AG04450 (cell line): ENCODE data around the gene ENHO. TPM values are rescaled to one million over a fixed set of nuclear protein-coding genes. Genes with fewer than 3 reads are reported as not detected.
A peak's percentile ranks its signal among the peaks of the same experiment; 100 is the strongest.

Experiments used
- CTCF ChIA-PET: fragments of 300-600, 350-600 bp; formaldehyde crosslinking; extraction: SDS; loops from one replicate; lab custom pipeline; 2022; ENCODE audit warnings: antibody characterized with exemption, inconsistent platforms; lab: Charles Lee
- POLR2A ChIA-PET: fragments of 350-600 bp; formaldehyde crosslinking; extraction: SDS; loops from one replicate; lab custom pipeline; 2021; ENCODE audit warnings: antibody characterized with exemption, inconsistent platforms; lab: Yijun Ruan, JAX
- DNase-seq: peaks from one replicate; pipeline ENCODE4 v3.0.0-alpha.2; 2011; ENCODE audit warnings: low read depth, low spot score
- H3K27ac ChIP-seq: one replicate; pipeline ENCODE4 v1.5.1; 2012; ENCODE audit warnings: low read depth, low read length, control low read depth
- H3K27me3 ChIP-seq: one replicate; pipeline ENCODE4 v1.6.0; 2012; ENCODE audit warnings: low read length; ENCODE audit not compliant: control insufficient read depth, insufficient read depth
- H3K4me3 ChIP-seq: 2 replicates; pipeline ENCODE4 v1.5.1; 2011; ENCODE audit warnings: mild to moderate bottlenecking, low read depth, low read length, control low read depth
- H3K9me3 ChIP-seq: 2 replicates; pipeline ENCODE4 v1.5.1; 2012; ENCODE audit warnings: low read length; ENCODE audit not compliant: control insufficient read depth, insufficient read depth
- CTCF ChIP-seq: IDR thresholded peaks from 2 replicates; pipeline ENCODE4 v1.5.1; 2011; ENCODE audit warnings: low read depth, low read length, control low read depth, inconsistent platforms
- polyA plus RNA-seq: library from polyadenylated mRNA; depleted of rRNA; stranded (reverse); fragments of >200 nt; gene quantifications from 2 replicates; pipeline ENCODE4 v1.2.3, GENCODE V29; 2011

ENHO gene
- polyA plus RNA-seq, 1 experiment = not detected

GRCh38 chr9:34546834-34547827, 24.3 kb upstream of the ENHO start:
- CTCF ChIA-PET = interaction anchor here (0.8 to 7.8 kb wide), 23 partner anchors 8 to 143 kb away, joined by 3 to 110 read pairs (median 5); partner anchors contain the start of gene DCTN3
- POLR2A ChIA-PET = interaction anchor here (1.1 kb wide), 1 partner anchor 44 kb away, joined by 4 read pairs; no protein-coding TSS in a partner anchor
- Histone ChIP-seq H3K4me3 (no peak overlapping the region), H3K27ac (no peak overlapping the region), H3K9me3 (no peaks in the 10 kb centered on the region), H3K27me3 (peaks cover 10% of the 10 kb centered on the region)
- peak; percentile 63 for TF ChIP-seq CTCF
- peak; percentile 10 for DNase-seq

GRCh38 chr9:34546102-34546833, 23.5 kb upstream of the ENHO start:
- no peak for TF ChIP-seq CTCF
- no peak overlapping the region for H3K27ac ChIP-seq
- ChIA-PET POLR2A (no interaction called here), CTCF (interaction anchor here (0.8 to 7.8 kb wide), 5 partner anchors 12 to 142 kb away, joined by 3 to 110 read pairs (median 17); no protein-coding TSS in a partner anchor)
- peaks cover 13% of the 10 kb centered on the region for H3K27me3 ChIP-seq
- H3K9me3 ChIP-seq = no peaks in the 10 kb centered on the region
- no peak overlapping the region for H3K4me3 ChIP-seq
- no peak for DNase-seq

GRCh38 chr9:34545497-34545896, 22.7 kb upstream of the ENHO start:
- peaks cover 13% of the 10 kb centered on the region for H3K27me3 ChIP-seq
- H3K4me3 ChIP-seq = no peak overlapping the region
- no peaks in the 10 kb centered on the region for H3K9me3 ChIP-seq
- no peak for TF ChIP-seq CTCF
- no peak overlapping the region for H3K27ac ChIP-seq
- CTCF ChIA-PET = interaction anchor here (1.4 to 2.7 kb wide), 2 partner anchors 46 to 142 kb away, joined by 4 to 14 read pairs; no protein-coding TSS in a partner anchor
- DNase-seq = no peak
- POLR2A ChIA-PET = no interaction called here

- CTCF ChIA-PET = interaction anchor here (1.1 to 2.7 kb wide), 4 partner anchors 43 to 140 kb away, joined by 3 to 14 read pairs (median 7); no protein-coding TSS in a partner anchor
- H3K27ac ChIP-seq = no peak overlapping the region
- DNase-seq = no peak
- peaks cover 16% of the 10 kb centered on the region for H3K27me3 ChIP-seq
- no peaks in the 10 kb centered on the region for H3K9me3 ChIP-seq
- no peak overlapping the region for H3K4me3 ChIP-seq
- POLR2A ChIA-PET = no interaction called here
- no peak for TF ChIP-seq CTCF
Observed at GRCh38 chr9:34544035-34544434, 21.2 kb upstream of the ENHO start.
